Posterior cingulate gyrus (tissue), 11 donors: Measurements from ENCODE around the gene AP1G1.
"Not testable (repeated sequence)": the region's sequence is repeated elsewhere in the genome, so short reads cannot be mapped to it uniquely, and the experiment has no call there.

Source experiments
- DNase-seq, 10 donors: peaks; one replicate each; pipeline versions ENCODE4 v3.0.0 to v3.0.0-alpha.2; 2020 to 2021; ENCODE audit warnings: mixed read lengths in 3 of 10
- intact Hi-C: fragments of 100-400 bp; cut with DNase I; formaldehyde crosslinking; loops from one replicate; pipeline ENCODE4 v1.15.1; 2023

Gene AP1G1

DNA sequence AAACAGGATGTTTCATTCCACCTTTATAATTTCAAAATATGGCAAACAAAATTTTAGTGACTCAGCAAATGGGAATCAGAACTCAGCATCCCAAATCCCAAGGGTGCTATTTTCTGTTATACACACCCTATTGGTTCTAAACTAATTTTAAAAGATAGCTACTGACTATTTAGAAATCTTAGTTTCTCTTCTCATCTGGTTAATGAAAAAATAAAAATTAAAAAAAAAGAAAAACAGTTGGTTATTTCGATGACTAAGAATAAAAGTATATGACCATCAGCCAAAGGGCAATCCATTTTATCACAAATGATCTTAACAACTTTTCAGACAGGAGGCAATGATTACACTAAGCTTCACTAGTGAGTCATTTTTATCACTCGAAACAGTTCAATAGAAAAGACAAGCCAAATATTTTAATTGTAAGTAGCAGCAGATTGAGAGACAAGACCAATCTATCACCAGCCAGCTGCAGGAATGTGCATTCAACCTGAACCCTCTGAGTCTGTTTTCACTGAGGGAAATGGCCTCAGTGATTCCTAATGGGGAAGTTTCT, 99.3 kb downstream of the AP1G1 start:
- intact Hi-C loops, result no loop called here
- DNase-seq, result no peak

- intact Hi-C loops, result no loop called here
- no peak for DNase-seq
These were observed 99.9 kb downstream of the AP1G1 start for GRCh38 chr16:71708696-71709095.

DNA sequence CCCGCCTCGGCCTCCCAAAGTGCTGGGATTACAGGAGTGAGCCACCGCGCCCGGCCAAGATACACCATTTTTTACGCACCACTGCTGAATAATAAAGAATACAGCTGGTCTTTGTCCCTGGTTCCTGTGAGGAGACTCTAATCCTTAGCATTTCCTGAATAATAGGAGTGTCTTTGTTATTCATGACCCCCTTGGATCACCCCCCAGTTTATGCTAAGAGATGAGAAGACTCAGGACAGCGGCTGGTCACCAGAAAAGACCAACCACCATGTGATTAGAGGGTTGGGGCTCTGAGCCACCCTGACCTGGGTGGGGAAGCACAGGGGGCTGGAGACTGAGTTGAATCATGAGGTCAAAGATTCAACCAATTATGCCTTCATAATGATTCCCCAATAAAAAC, 101.4 kb downstream of the AP1G1 start:
- intact Hi-C loops, result no loop called here
- no peak for DNase-seq

GRCh38 chr16:71706046-71706445, 102.6 kb downstream of the AP1G1 start:
- DNase-seq, result no peak
- intact Hi-C loops, result no loop called here

DNA sequence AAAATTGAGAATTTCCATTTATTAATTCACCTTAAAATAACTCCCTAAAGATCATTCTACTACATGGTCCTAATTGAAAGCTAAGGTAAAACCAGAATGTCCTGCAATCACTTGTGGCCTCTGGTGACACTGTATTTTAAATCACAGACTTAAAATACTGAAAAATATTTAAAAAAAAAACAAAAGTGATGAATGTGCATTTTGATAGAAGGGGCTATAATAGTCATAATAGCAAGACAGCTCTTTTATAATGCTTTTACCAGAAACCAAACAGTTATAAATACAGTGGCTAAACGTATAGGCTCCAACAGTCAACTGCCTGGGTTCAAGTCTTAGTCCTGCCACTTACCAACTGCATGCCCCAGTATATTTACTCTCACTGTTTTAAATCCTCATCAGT, 105.3 kb downstream of the AP1G1 start:
- DNase-seq, result no peak
- intact Hi-C loops, result no loop called here

GRCh38 chr16:71700831-71701230, 107.8 kb downstream of the AP1G1 start:
- no peak for DNase-seq
- intact Hi-C loops, result no loop called here

DNA sequence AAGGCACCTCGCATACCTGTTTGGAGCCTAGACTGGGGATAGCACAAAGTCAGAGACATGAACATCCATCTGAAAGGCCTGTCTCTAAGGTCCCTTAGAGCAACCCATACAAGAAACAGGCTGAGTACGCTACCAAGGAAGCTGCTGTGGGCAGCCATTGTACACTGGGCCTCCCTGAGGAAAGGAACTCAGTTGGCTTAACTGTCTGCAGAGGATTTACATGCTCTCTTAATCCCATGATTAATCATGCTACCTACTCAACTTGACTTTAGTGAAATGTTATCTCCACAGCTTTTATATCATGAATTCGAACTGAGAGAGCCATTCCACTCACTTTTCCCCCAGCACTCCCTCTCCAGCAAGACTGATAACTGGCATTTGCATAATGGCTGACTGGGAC, 110.1 kb downstream of the AP1G1 start:
- intact Hi-C loops, result no loop called here
- no peak for DNase-seq

DNA sequence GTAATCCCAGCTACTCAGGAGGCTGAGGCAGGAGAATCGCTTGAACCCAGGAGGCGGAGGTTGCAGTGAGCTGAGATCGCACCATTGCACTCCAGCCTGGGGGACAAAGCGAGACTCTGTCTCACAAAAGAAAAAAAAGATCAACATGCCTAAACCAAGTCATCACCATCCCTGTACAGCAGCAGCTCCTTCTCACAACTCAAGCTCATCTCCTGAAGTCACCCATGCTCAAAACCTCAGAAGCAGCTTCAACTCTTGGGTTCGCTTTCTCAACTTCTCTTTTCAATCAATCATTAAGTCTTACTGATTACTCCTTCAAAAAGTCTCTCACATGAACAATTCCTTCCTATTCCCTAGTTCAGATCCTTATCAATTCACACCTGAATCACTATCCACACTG, 115.5 kb downstream of the AP1G1 start:
- intact Hi-C loops, result no loop called here
- DNase-seq, result no peak

DNA sequence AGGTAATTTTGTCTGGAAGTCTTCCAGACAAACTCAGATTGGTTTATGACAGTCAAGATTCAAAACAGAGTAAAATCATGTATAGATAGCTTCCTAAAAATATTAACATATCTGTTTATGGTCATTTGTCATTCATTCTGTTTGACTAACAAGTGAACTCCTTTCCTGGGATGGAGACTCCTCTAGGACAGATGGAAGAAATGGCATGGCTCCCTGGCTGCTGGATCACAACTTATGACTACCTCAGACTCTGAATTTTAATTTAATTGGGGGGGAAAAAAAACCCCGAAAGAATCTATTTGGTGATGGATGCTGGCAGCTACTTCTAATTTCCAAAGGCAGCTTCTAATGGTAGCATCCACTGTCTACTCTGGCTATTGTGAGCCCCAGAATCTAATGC, 118.7 kb downstream of the AP1G1 start:
- DNase-seq, result no peak
- intact Hi-C loops, result no loop called here

DNA sequence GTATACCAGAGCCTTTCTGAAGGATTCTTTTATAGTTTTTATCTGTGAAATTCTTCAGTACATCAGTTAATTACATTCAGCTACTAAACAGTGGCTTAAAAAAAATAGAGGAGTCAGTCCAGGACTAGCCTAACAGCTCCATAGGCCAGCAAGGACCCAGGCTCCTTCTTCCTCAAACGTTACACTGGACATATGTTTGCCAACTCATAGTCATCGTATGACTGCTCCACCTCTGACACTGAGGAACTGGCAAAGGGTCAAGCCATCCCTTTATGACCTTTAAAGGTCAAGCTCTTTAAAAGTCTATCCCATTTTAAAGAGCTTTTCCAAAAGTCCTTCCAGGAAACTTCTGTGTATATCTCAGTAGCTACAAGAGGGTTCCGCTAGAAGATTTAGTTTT, 120.8 kb downstream of the AP1G1 start:
- DNase-seq, result no peak

DNA sequence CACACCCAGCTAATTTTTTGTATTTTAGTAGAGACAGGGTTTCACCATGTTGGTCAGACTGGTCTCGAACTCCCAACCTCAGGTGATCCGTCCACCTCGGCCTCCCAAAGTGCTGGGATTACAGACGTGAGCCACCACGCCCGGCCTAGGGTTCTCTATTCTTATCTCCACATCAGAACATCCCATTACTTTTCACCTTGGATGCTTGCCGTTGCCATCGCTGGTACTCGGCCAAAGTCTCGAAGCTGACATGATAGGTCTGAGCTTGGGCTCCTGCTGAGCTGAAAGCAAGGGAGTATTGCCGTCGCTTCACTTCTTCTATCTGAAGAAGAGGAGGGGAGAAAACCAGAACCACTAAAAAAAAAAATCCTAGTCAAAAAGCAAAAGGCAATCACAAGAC, 124.4 kb downstream of the AP1G1 start:
- intact Hi-C loops, result not testable (repeated sequence)
- peak in 1 of 10 donors; percentile 50 for DNase-seq

More for the DNA sequence above, 120.8 kb downstream of the AP1G1 start:
- intact Hi-C loops, result no loop called here

- no peak for DNase-seq
These were observed 127.3 kb downstream of the AP1G1 start for GRCh38 chr16:71681360-71681759.

More at GRCh38 chr16:71681360-71681759, 127.3 kb downstream of the AP1G1 start:
- intact Hi-C loops, result no loop called here
